HEK293 (cell line): ENCODE measurements around the gene CFAP299.

Experiments used
- CTCF ChIA-PET: fragments of 350-600 bp; formaldehyde crosslinking; extraction: SDS; loops from one replicate; lab custom pipeline; 2021; ENCODE audit warnings: antibody characterized with exemption; lab: Yijun Ruan, JAX
- POLR2A ChIA-PET: fragments of 300-600 bp; formaldehyde crosslinking; extraction: SDS; loops from one replicate; lab custom pipeline; 2020; ENCODE audit warnings: antibody characterized with exemption, inconsistent platforms; lab: Yijun Ruan, JAX
- H3K27ac ChIP-seq: fragments of 200-500 bp; sonication (Bioruptor generic); 2 replicates; pipeline ENCODE4 v1.5.1; 2014; ENCODE audit warnings: low read depth, low read length, control low read depth, inconsistent platforms; ENCODE audit errors: extremely low read depth
- H3K36me3 ChIP-seq, 2 experiments: fragments of 200-500 bp in 1 of 2; sonication (Bioruptor generic) in 1 of 2; 1 replicate in 1 of 2; 2 replicates in 1 of 2; pipeline ENCODE4 v1.5.1; 2014 to 2017; ENCODE audit warnings: inconsistent platforms in 2 of 2, low read length in 2 of 2; ENCODE audit not compliant: control insufficient read depth in 2 of 2, insufficient read depth in 1 of 2
- H3K4me1 ChIP-seq: fragments of 200-500 bp; sonication (Bioruptor generic); 2 replicates; pipeline ENCODE4 v1.5.1; 2014; ENCODE audit warnings: mild to moderate bottlenecking, low read length, inconsistent platforms; ENCODE audit not compliant: control insufficient read depth, insufficient read depth
- H3K4me3 ChIP-seq: 2 replicates; pipeline ENCODE4 v1.5.1; 2011; ENCODE audit warnings: low read depth, mild to moderate bottlenecking, control low read depth, low read length, moderate library complexity
- H3K9me3 ChIP-seq: fragments of 200-500 bp; sonication (Bioruptor generic); 2 replicates; pipeline ENCODE4 v1.5.1; 2014; ENCODE audit warnings: low read depth, low read length, inconsistent platforms; ENCODE audit not compliant: control insufficient read depth, insufficient read depth
- KLF10 ChIP-seq: fragments of 450-650 bp; IDR thresholded peaks from 2 replicates; pipeline ENCODE4 v1.5.1; 2018; ENCODE audit warnings: missing biosample characterization, mild to moderate bottlenecking, missing genetic modification characterization
- KLF9 ChIP-seq: fragments of 450-650 bp; formaldehyde crosslinking; IDR thresholded peaks from 2 replicates; pipeline ENCODE4 v1.5.1; 2016; ENCODE audit warnings: missing biosample characterization, missing genetic modification characterization, low read depth
- OSR2 ChIP-seq: fragments of 450-650 bp; formaldehyde crosslinking; IDR thresholded peaks from 2 replicates; pipeline ENCODE4 v1.5.1; 2016; ENCODE audit warnings: missing biosample characterization, missing genetic modification characterization
- REST ChIP-seq: fragments of 450-650 bp; formaldehyde crosslinking; IDR thresholded peaks from 2 replicates; pipeline ENCODE4 v1.5.1; 2016; ENCODE audit warnings: missing biosample characterization, missing genetic modification characterization
- WT1 ChIP-seq: fragments of 450-650 bp; formaldehyde crosslinking; IDR thresholded peaks from 2 replicates; pipeline ENCODE4 v1.5.1; 2016; ENCODE audit warnings: missing biosample characterization, missing genetic modification characterization
- YY1 ChIP-seq: fragments of 450-650 bp; formaldehyde crosslinking; IDR thresholded peaks from 2 replicates; pipeline ENCODE4 v1.5.1; 2018; ENCODE audit warnings: missing biosample characterization, missing genetic modification characterization
- ZBTB11 ChIP-seq: fragments of 450-650 bp; formaldehyde crosslinking; conservative IDR thresholded peaks from 2 replicates; pipeline ENCODE4 v1.5.1; 2016; ENCODE audit warnings: low read depth, missing biosample characterization, missing genetic modification characterization
- ZFP69B ChIP-seq: fragments of 450-650 bp; formaldehyde crosslinking; IDR thresholded peaks from 2 replicates; pipeline ENCODE4 v1.5.1; 2016; ENCODE audit warnings: missing biosample characterization, missing genetic modification characterization
- ZNF155 ChIP-seq: fragments of 450-650 bp; formaldehyde crosslinking; IDR thresholded peaks from 2 replicates; pipeline ENCODE4 v1.5.1; 2016; ENCODE audit warnings: missing biosample characterization, missing genetic modification characterization
- ZNF24 ChIP-seq: fragments of 450-650 bp; formaldehyde crosslinking; IDR thresholded peaks from 2 replicates; pipeline ENCODE4 v1.5.1; 2016; ENCODE audit warnings: missing biosample characterization, missing genetic modification characterization
- ZNF311 ChIP-seq: fragments of 450-650 bp; formaldehyde crosslinking; IDR thresholded peaks from 2 replicates; pipeline ENCODE4 v1.5.1; 2017; ENCODE audit warnings: missing biosample characterization, missing genetic modification characterization, borderline replicate concordance
- ZNF561 ChIP-seq: fragments of 450-650 bp; IDR thresholded peaks from 2 replicates; pipeline ENCODE4 v1.5.1; 2018; ENCODE audit warnings: missing biosample characterization, missing genetic modification characterization, borderline replicate concordance
- ZNF610 ChIP-seq: fragments of 450-650 bp; formaldehyde crosslinking; IDR thresholded peaks from 2 replicates; pipeline ENCODE4 v1.5.1; 2016; ENCODE audit warnings: missing biosample characterization, missing genetic modification characterization, borderline replicate concordance
- ZNF658 ChIP-seq: fragments of 450-650 bp; formaldehyde crosslinking; IDR thresholded peaks from 2 replicates; pipeline ENCODE4; 2016; ENCODE audit warnings: missing biosample characterization, missing genetic modification characterization
- ZSCAN23 ChIP-seq: fragments of 450-650 bp; formaldehyde crosslinking; IDR thresholded peaks from 2 replicates; pipeline ENCODE4 v1.5.1; 2016; ENCODE audit warnings: missing biosample characterization, missing genetic modification characterization
- TF ChIP-seq, protein P1 (sequence below): fragments of 450-650 bp; formaldehyde crosslinking; IDR thresholded peaks from 2 replicates; pipeline ENCODE4 v1.5.1; 2017; ENCODE audit warnings: missing biosample characterization, missing genetic modification characterization
- TF ChIP-seq, protein P2 (sequence below): fragments of 450-650 bp; formaldehyde crosslinking; IDR thresholded peaks from 2 replicates; pipeline ENCODE4 v1.5.1; 2017; ENCODE audit warnings: missing biosample characterization, missing genetic modification characterization

Gene CFAP299

DNA sequence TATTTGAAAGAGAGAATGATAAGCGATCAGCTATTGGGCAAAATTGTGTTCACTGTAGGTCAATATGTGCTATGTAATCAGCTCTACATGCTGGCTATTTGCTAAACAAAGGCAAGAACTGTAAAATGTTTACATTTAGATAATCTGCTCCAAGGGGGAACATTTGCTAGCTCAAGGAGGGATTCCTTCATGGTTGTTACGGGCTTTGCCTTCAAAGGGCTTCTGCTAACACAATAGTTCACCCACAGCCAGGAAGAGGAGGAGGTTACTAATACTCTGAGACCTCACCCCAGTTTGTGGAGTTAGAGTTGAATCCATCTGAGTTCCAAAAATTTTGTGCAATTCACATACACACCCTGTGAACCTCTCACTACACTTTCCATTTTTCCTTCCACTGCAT lies 587.4 kb downstream of the CFAP299 start (continued):
- TF ChIP-seq ZBTB11 (tag by site-specific recombination) (no peak), KLF10 (tag by site-specific recombination) (no peak)
- TF ChIP-seq, all 188 proteins: peak for 0

- no peaks in the 10 kb centered on the region for H3K36me3 ChIP-seq
- no peak overlapping the region for H3K4me3 ChIP-seq
- TF ChIP-seq ZSCAN23 (tag by site-specific recombination) (no peak), ZNF610 (no peak), ZNF658 (tag by site-specific recombination) (no peak), ZNF311 (tag by site-specific recombination) (no peak), OSR2 (tag by site-specific recombination) (no peak), WT1 (tag by site-specific recombination) (no peak), ZNF24 (no peak), YY1 (no peak), ZNF561 (tag by site-specific recombination) (no peak), KLF9 (no peak), REST (tag by site-specific recombination) (no peak), ZFP69B (tag by site-specific recombination) (no peak), ZNF155 (tag by site-specific recombination) (no peak)
- TF ChIP-seq, protein P1, sequence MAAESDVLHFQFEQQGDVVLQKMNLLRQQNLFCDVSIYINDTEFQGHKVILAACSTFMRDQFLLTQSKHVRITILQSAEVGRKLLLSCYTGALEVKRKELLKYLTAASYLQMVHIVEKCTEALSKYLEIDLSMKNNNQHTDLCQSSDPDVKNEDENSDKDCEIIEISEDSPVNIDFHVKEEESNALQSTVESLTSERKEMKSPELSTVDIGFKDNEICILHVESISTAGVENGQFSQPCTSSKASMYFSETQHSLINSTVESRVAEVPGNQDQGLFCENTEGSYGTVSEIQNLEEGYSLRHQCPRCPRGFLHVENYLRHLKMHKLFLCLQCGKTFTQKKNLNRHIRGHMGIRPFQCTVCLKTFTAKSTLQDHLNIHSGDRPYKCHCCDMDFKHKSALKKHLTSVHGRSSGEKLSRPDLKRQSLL (tag by site-specific recombination) = no peak
- TF ChIP-seq, protein P2, sequence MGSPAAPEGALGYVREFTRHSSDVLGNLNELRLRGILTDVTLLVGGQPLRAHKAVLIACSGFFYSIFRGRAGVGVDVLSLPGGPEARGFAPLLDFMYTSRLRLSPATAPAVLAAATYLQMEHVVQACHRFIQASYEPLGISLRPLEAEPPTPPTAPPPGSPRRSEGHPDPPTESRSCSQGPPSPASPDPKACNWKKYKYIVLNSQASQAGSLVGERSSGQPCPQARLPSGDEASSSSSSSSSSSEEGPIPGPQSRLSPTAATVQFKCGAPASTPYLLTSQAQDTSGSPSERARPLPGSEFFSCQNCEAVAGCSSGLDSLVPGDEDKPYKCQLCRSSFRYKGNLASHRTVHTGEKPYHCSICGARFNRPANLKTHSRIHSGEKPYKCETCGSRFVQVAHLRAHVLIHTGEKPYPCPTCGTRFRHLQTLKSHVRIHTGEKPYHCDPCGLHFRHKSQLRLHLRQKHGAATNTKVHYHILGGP (tag by site-specific recombination) = no peak
- H3K4me1 ChIP-seq = no peaks in the 10 kb centered on the region
- CTCF ChIA-PET = no interaction called here
- POLR2A ChIA-PET = no interaction called here
- H3K9me3 ChIP-seq = no peaks in the 10 kb centered on the region
- no peak overlapping the region for H3K27ac ChIP-seq
Measured at GRCh38 chr4:80925293-80925692, 589.8 kb downstream of the CFAP299 start.
